ENCODE results near the gene HOXC13.

DNA sequence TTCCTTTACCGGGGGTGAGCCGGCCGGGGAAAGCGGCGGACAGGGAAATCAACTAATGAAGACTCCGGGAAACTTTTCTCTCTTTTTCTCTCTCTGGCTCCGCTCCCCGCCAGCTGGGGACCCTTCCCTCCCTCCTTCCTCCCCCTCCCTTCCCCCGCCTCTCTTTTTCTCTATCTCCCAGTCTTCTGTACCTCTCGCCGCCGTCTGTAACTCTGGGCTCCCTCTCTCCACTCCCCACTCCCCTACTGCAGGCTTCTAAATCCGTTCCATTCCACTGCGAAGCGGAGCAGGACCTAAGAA is 27.4 kb downstream of the HOXC13 start:
- TF ChIP-seq, protein P1, sequence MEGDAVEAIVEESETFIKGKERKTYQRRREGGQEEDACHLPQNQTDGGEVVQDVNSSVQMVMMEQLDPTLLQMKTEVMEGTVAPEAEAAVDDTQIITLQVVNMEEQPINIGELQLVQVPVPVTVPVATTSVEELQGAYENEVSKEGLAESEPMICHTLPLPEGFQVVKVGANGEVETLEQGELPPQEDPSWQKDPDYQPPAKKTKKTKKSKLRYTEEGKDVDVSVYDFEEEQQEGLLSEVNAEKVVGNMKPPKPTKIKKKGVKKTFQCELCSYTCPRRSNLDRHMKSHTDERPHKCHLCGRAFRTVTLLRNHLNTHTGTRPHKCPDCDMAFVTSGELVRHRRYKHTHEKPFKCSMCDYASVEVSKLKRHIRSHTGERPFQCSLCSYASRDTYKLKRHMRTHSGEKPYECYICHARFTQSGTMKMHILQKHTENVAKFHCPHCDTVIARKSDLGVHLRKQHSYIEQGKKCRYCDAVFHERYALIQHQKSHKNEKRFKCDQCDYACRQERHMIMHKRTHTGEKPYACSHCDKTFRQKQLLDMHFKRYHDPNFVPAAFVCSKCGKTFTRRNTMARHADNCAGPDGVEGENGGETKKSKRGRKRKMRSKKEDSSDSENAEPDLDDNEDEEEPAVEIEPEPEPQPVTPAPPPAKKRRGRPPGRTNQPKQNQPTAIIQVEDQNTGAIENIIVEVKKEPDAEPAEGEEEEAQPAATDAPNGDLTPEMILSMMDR (IDR thresholded peaks at IDR 0.05; ENCODE audit: poor library complexity) = no peak
- TF ChIP-seq EZH2phosphoT487 (IDR thresholded peaks at IDR 0.05; ENCODE audit: low read depth, severe bottlenecking, unreplicated experiment) = no peak
